LNCaP clone FGC (cell line): ENCODE measurements around the gene ZNF503.
A peak's percentile ranks its signal among the peaks of the same experiment; 100 is the strongest.

Experiments used
- DNase-seq: peaks from one replicate; pipeline ENCODE4 v3.0.0-alpha.2; 2011; ENCODE audit warnings: low read depth
- H3K4me3 ChIP-seq: 2 replicates; pipeline ENCODE4 v1.5.1; 2011; ENCODE audit warnings: mild to moderate bottlenecking, low read depth, low read length, control low read depth
- TF ChIP-seq, protein P1 (sequence below): IDR thresholded peaks from 2 replicates; pipeline ENCODE4 v1.5.1; 2012; ENCODE audit warnings: mild to moderate bottlenecking; ENCODE audit not compliant: control insufficient read depth, insufficient read depth; ENCODE audit errors: extremely low read depth

Gene ZNF503

GRCh38 chr10:75397496-75398199, 3.9 kb downstream of the ZNF503 start:
- DNase-seq: no peak
- H3K4me3 ChIP-seq: no peak overlapping the region
- TF ChIP-seq, protein P1, sequence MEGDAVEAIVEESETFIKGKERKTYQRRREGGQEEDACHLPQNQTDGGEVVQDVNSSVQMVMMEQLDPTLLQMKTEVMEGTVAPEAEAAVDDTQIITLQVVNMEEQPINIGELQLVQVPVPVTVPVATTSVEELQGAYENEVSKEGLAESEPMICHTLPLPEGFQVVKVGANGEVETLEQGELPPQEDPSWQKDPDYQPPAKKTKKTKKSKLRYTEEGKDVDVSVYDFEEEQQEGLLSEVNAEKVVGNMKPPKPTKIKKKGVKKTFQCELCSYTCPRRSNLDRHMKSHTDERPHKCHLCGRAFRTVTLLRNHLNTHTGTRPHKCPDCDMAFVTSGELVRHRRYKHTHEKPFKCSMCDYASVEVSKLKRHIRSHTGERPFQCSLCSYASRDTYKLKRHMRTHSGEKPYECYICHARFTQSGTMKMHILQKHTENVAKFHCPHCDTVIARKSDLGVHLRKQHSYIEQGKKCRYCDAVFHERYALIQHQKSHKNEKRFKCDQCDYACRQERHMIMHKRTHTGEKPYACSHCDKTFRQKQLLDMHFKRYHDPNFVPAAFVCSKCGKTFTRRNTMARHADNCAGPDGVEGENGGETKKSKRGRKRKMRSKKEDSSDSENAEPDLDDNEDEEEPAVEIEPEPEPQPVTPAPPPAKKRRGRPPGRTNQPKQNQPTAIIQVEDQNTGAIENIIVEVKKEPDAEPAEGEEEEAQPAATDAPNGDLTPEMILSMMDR: no peak

- no peak for DNase-seq
- H3K4me3 ChIP-seq: no peak overlapping the region
- TF ChIP-seq, protein P1: no peak
Observed at GRCh38 chr10:75396631-75397495, 4.7 kb downstream of the ZNF503 start.

GRCh38 chr10:75395932-75396630, 5.5 kb downstream of the ZNF503 start:
- TF ChIP-seq, protein P1: no peak
- no peak for DNase-seq
- H3K4me3 ChIP-seq: no peak overlapping the region

- no peak for DNase-seq
- TF ChIP-seq, protein P1: peak; percentile 77
- H3K4me3 ChIP-seq: no peak overlapping the region
Observed at GRCh38 chr10:75395066-75395931, 6.3 kb downstream of the ZNF503 start.

GRCh38 chr10:75394221-75394620, 7.3 kb downstream of the ZNF503 start:
- DNase-seq: no peak
- TF ChIP-seq, protein P1: no peak
- no peak overlapping the region for H3K4me3 ChIP-seq

GRCh38 chr10:75392744-75393143, 8.8 kb downstream of the ZNF503 start:
- H3K4me3 ChIP-seq: no peak overlapping the region
- TF ChIP-seq, protein P1: no peak
- no peak for DNase-seq
